ENCODE measurements around the gene ABHD10. TPM values are rescaled to one million over a fixed set of nuclear protein-coding genes. Genes with fewer than 3 reads are reported as not detected.

The ABHD10 gene
- total RNA-seq, 2 donors from 2014 or later, result 15.6 to 17.1 TPM

DNA sequence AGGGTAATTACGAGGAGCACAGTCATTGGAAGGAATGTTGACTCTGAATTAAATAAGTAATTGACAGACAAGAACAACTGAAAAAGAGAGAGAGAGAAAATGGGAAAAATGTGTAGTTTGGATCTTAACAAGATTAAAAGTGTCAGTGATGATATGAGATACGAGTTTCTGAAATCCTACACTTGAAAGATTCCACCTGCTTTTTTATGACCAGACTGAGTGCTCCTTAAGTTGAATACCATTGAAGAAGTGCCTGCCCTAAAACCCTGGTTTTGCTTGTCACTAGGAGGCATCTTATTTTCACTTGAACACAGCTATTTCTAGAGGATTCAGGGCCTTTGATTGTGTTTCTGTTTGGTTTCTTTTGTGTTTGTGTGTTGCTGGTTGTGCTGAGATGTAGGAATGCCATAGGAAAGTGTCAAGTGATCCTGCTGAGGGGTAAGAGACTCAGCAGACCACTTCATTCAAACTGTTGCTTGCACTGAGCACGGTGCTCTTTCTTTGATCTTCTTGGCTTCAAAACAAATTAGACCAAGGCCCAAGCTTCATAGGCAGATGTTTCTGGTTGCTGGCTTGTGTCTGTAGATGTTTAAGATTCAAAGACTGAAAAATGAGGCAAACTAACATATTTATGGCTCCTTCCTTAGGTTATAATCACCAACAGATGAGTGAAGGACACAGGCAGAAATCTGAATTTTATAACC lies 17.2 kb upstream of the ABHD10 start:
- H3K4me1 ChIP-seq, result no peaks in the 10 kb centered on the region
- no peak for DNase-seq
- no peaks in the 10 kb centered on the region for H3K27me3 ChIP-seq
- no peak overlapping the region for H3K4me3 ChIP-seq
- TF ChIP-seq, protein P1, sequence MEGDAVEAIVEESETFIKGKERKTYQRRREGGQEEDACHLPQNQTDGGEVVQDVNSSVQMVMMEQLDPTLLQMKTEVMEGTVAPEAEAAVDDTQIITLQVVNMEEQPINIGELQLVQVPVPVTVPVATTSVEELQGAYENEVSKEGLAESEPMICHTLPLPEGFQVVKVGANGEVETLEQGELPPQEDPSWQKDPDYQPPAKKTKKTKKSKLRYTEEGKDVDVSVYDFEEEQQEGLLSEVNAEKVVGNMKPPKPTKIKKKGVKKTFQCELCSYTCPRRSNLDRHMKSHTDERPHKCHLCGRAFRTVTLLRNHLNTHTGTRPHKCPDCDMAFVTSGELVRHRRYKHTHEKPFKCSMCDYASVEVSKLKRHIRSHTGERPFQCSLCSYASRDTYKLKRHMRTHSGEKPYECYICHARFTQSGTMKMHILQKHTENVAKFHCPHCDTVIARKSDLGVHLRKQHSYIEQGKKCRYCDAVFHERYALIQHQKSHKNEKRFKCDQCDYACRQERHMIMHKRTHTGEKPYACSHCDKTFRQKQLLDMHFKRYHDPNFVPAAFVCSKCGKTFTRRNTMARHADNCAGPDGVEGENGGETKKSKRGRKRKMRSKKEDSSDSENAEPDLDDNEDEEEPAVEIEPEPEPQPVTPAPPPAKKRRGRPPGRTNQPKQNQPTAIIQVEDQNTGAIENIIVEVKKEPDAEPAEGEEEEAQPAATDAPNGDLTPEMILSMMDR (IDR thresholded peaks at IDR 0.05), result no peak
- no peak for TF ChIP-seq POLR2A (IDR thresholded peaks at IDR 0.05)
- intact Hi-C loops (cut with DNase I), result no loop called here
- no peaks in the 10 kb centered on the region for H3K36me3 ChIP-seq (replicated peaks in 1 of 2; ENCODE audit: insufficient read depth in 1 of 2, low read depth in 2 of 2)
- H3K27ac ChIP-seq, result no peak overlapping the region
- no peaks in the 10 kb centered on the region for H3K9me3 ChIP-seq
- WGBS, 2 donors, result 82 to 89% methylated on average over 3 of the region's 3 CpGs
- no peak for ATAC-seq

DNA sequence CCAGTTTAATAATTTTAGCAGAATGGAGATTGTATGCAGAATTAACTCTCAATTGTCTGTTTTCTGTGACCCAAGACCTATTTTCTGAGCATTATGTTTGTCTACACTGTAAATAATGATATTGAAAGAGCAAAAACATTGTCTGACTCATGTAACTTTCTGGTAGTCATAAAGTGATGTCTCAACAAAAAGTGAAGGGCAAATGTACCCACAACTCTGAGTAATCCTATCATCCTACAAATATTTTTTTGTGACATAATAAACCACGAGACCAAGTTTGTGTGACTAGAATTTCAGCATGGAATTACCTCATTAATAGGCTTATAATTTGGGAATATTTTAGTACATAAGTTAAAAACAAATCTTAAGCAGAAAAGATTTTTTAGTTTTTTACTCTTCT lies 15.4 kb upstream of the ABHD10 start:
- no peak for TF ChIP-seq POLR2A (IDR thresholded peaks at IDR 0.05)
- TF ChIP-seq, protein P1 (IDR thresholded peaks at IDR 0.05), result no peak
- no peak for ATAC-seq
- Histone ChIP-seq H3K27ac (no peak overlapping the region), H3K4me3 (no peak overlapping the region), H3K4me1 (peaks cover 6% of the 10 kb centered on the region), H3K9me3 (no peaks in the 10 kb centered on the region), H3K36me3 (replicated peaks in 1 of 2; ENCODE audit: insufficient read depth in 1 of 2, low read depth in 2 of 2) (no peaks in the 10 kb centered on the region), H3K27me3 (no peaks in the 10 kb centered on the region)
- intact Hi-C loops (cut with DNase I), result no loop called here
- DNase-seq, result no peak
- WGBS, 2 donors, result 80 to 93% methylated on average over 1 of the region's 1 CpG

DNA sequence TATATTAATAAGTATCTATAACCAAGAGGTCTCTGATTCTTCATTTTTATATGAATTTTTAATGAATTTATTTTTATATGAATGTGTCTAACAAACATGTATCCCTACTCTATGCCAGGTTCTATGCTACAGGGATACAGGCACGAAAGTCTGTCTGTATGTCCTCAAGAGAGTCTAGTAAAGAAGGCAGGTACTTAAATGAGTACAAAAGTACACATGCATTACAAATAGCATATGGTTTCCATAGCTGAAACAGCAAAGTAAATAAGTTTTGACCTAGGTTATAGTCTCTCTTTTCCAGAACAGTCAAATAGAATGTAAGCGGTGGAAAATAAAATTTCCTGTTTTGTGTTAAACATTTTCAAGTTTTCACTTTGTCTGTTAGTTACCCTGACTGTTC lies 13.3 kb upstream of the ABHD10 start:
- TF ChIP-seq POLR2A (IDR thresholded peaks at IDR 0.05), result no peak
- TF ChIP-seq, protein P1 (IDR thresholded peaks at IDR 0.05), result no peak
- H3K27me3 ChIP-seq, result no peaks in the 10 kb centered on the region
- intact Hi-C loops (cut with DNase I), result loop anchor here (5.0 kb wide), 1 partner anchor 243 kb away; no protein-coding TSS in a partner anchor
- H3K36me3 ChIP-seq (replicated peaks in 1 of 2; ENCODE audit: insufficient read depth in 1 of 2, low read depth in 2 of 2), result no peaks in the 10 kb centered on the region
- no peak overlapping the region for H3K4me3 ChIP-seq
- ATAC-seq (no peak), DNase-seq (no peak)
- no peaks in the 10 kb centered on the region for H3K9me3 ChIP-seq
- peaks cover 6% of the 10 kb centered on the region for H3K4me1 ChIP-seq
- H3K27ac ChIP-seq, result no peak overlapping the region
- 89 to 91% methylated on average over 2 of the region's 2 CpGs for WGBS, 2 donors

DNA sequence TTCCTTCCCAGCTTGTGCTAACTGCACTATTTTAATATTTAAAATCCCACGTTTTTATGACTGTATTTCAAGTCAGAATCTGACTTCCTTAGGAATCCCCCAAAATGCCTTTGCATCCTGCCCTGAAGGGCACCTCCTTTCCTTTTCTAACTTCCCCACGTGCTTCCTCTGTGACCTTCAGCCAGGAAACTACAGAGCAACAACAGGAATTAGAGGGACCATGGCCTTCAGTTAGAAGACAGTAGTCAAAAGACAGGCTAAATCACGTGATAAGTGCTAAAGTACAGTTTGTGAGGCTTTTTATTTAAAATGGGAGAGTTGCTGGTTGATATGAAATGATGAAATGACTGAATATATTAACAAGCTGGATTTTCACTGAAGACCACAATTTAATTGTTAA lies 11.8 kb upstream of the ABHD10 start:
- Histone ChIP-seq H3K27me3 (no peaks in the 10 kb centered on the region), H3K36me3 (replicated peaks in 1 of 2; ENCODE audit: insufficient read depth in 1 of 2, low read depth in 2 of 2) (no peaks in the 10 kb centered on the region), H3K27ac (peak overlapping the region in 3 of 4 donors; percentile 3 to 66 (median 33)), H3K4me3 (no peak overlapping the region), H3K9me3 (no peaks in the 10 kb centered on the region), H3K4me1 (peaks cover 6% of the 10 kb centered on the region)
- intact Hi-C loops (cut with DNase I), result loop anchor here (5.0 kb wide), 1 partner anchor 245 kb away; no protein-coding TSS in a partner anchor
- 18 to 23% methylated on average over 3 of the region's 3 CpGs for WGBS, 2 donors
- DNase-seq, result no peak
- TF ChIP-seq POLR2A (IDR thresholded peaks at IDR 0.05), result no peak
- TF ChIP-seq, protein P1 (IDR thresholded peaks at IDR 0.05), result no peak
- ATAC-seq, result no peak
